ENCODE measurements around the gene NPAS3. TPM values are rescaled to one million over a fixed set of nuclear protein-coding genes. Genes with fewer than 3 reads are reported as not detected.

The NPAS3 gene
- total and polyA plus RNA-seq, 2 donors (not counting 3 experiments of a cell fraction or from before 2014, with no cell fraction given): 0.10 to 0.13 TPM

DNA sequence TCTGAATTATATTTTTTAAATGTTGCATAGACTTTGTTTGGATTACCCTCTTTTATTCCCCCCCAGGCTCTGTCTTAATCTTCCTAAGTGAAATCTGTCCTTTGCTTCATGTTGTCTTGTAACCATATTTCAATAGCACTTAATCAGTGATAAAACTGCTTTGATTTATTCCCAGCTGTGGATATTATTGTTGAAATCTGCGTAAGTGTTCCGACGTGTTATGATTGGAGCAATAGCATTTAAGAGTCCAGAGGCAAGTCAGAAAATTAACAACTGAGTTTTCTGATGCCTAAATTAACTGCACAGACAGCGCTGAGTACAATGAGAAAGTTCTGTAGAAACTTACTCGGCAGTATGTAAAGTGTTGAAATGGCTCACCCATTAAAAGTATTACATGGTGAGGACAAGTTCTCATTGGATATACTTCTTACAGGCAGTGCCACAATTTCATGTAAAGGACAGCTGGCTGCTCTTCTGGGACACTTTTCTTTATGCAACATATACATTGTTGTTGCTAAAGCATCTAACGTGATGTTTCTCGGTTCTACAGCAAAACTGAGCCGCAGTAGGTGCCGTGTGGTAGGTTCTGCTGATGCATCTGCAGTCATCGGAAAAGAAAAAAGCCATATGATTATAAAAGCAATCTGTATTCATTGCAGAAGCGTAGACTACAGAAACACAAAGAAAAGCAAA lies 511.2 kb downstream of the NPAS3 start:
- no peaks in the 10 kb centered on the region for H3K36me3 ChIP-seq (ENCODE audit: control insufficient read depth in 2 of 2, extremely low read depth in 1 of 2, insufficient read depth in 2 of 2, low read length in 2 of 2)
- no peaks in the 10 kb centered on the region for H4K20me1 ChIP-seq (replicated peaks; ENCODE audit: control insufficient read depth, extremely low read depth, insufficient read depth, low read length)
- no peak overlapping the region for H2AFZ ChIP-seq (ENCODE audit: low read depth, low read length)
- no peak overlapping the region for H3K27ac ChIP-seq (ENCODE audit: insufficient read depth, low read depth, low read length)
- dilution Hi-C loops (cut with MboI; ENCODE audit: extremely low pct_ligation_motif_present, low sequenced_read_pairs) (loop anchor here (25.0 kb wide), 1 partner anchor 337 kb away; no protein-coding TSS in a partner anchor), intact Hi-C loops (cut with micrococcal nuclease) (no loop called here)
- FAIRE-seq: no peak
- H3K4me1 ChIP-seq (ENCODE audit: control insufficient read depth, extremely low read depth, insufficient read depth, low read length): no peaks in the 10 kb centered on the region
- no peak overlapping the region for H3K9ac ChIP-seq (replicated peaks; ENCODE audit: extremely low read depth, insufficient read depth, low read length)
- no peak overlapping the region for H3K4me3 ChIP-seq (replicated peaks in 1 of 3; ENCODE audit: insufficient read depth in 1 of 3, low read depth in 1 of 3, low read length in 3 of 3)
- no peaks in the 10 kb centered on the region for H3K79me2 ChIP-seq (ENCODE audit: control insufficient read depth, insufficient read depth, low read length)
- H3K9me3 ChIP-seq (replicated peaks; ENCODE audit: control insufficient read depth, insufficient read depth, low read length): no peaks in the 10 kb centered on the region
- TF ChIP-seq FOS (IDR thresholded peaks at IDR 0.05; ENCODE audit: borderline replicate concordance, insufficient read depth, low read length) (no peak), MYC (IDR thresholded peaks at IDR 0.05; ENCODE audit: low read depth, low read length) (no peak), POLR2AphosphoS5 (IDR thresholded peaks at IDR 0.05; ENCODE audit: insufficient read depth, low read depth, low read length) (no peak), EZH2 (IDR thresholded peaks at IDR 0.05; ENCODE audit: borderline replicate concordance, low read depth, low read length, severe bottlenecking) (no peak), JUN (IDR thresholded peaks at IDR 0.05; ENCODE audit: borderline replicate concordance, insufficient read depth, insufficient read length, low read depth) (no peak), GATA2 (IDR thresholded peaks at IDR 0.05; ENCODE audit: insufficient read depth, insufficient read length, low read depth, low read length) (no peak), CTCF (IDR thresholded peaks at IDR 0.05; ENCODE audit: extremely low read depth in 1 of 2, insufficient read depth in 1 of 2, low read depth in 1 of 2, low read length in 2 of 2) (no peak), MAX (IDR thresholded peaks at IDR 0.05; ENCODE audit: insufficient read depth, insufficient read length) (no peak), POLR2A (IDR thresholded peaks at IDR 0.05; ENCODE audit: low read depth, low read length) (no peak)
- ChIA-PET CTCF (interaction anchor here (1.2 kb wide), 1 partner anchor 25 kb away, joined by 4 read pairs; no protein-coding TSS in a partner anchor), POLR2A (no interaction called here)
- no peak overlapping the region for H3K4me2 ChIP-seq (ENCODE audit: insufficient read depth, low read length)
- BruUV-seq (replicated peaks): no TSS peak
- no peak for DNase-seq (ENCODE audit: low read depth, low spot score)
- no peaks in the 10 kb centered on the region for H3K27me3 ChIP-seq (ENCODE audit: control insufficient read depth in 2 of 2, insufficient read depth in 2 of 2, low read length in 2 of 2)
- H3K9me1 ChIP-seq (replicated peaks; ENCODE audit: control insufficient read depth, extremely low read depth, insufficient read depth, low read length): no peaks in the 10 kb centered on the region

Measured in endothelial cell of umbilical vein (primary cell).